Keratinocyte (primary cell): ENCODE data around the gene ITIH3. TPM values are rescaled to one million over a fixed set of nuclear protein-coding genes. Genes with fewer than 3 reads are reported as not detected.

Source experiments
- DNase-seq: peaks from one replicate; pipeline ENCODE4 v3.0.0-alpha.2; 2011; ENCODE audit warnings: low read depth, missing footprints, low spot score
- FAIRE-seq: peaks from 2 replicates; lab custom pipeline; 2011; peaks lifted over from hg19 to GRCh38; lab: Jason Lieb, UNC
- H2AFZ ChIP-seq: 2 replicates; pipeline ENCODE4 v1.6.0; 2012; ENCODE audit warnings: low read length, control low read depth, inconsistent platforms; ENCODE audit not compliant: control insufficient read depth
- H3K27ac ChIP-seq: 2 replicates; pipeline ENCODE4 v1.5.1; 2011; ENCODE audit warnings: low read length; ENCODE audit not compliant: control insufficient read depth, insufficient read depth
- H3K27me3 ChIP-seq: 3 replicates; pipeline ENCODE4 v1.6.0; 2011; ENCODE audit warnings: low read length; ENCODE audit not compliant: control insufficient read depth, insufficient read depth; ENCODE audit errors: extremely low read depth
- H3K36me3 ChIP-seq, 2 experiments: 2 replicates in 1 of 2; 3 replicates in 1 of 2; pipeline ENCODE4 v1.5.1; 2011; ENCODE audit warnings: low read length in 2 of 2, mild to moderate bottlenecking in 1 of 2; ENCODE audit not compliant: control insufficient read depth in 2 of 2, insufficient read depth in 2 of 2; ENCODE audit errors: extremely low read depth in 1 of 2
- H3K4me1 ChIP-seq: 3 replicates; pipeline ENCODE4 v1.5.1; 2011; ENCODE audit warnings: low read length; ENCODE audit not compliant: control insufficient read depth, insufficient read depth; ENCODE audit errors: extremely low read depth
- H3K4me2 ChIP-seq: 3 replicates; pipeline ENCODE4 v1.6.0; 2011; ENCODE audit warnings: low read depth, low read length; ENCODE audit not compliant: control insufficient read depth, insufficient read depth; ENCODE audit errors: extremely low read depth
- H3K4me3 ChIP-seq, 3 experiments: fragments of 200-600 bp in 1 of 3; sonication (generic) in 1 of 3; 2 replicates in 2 of 3; 3 replicates in 1 of 3; pipeline ENCODE4 v1.5.1; 2011 to 2016; ENCODE audit warnings: low read length in 3 of 3, mild to moderate bottlenecking in 3 of 3, control low read depth in 2 of 3, inconsistent platforms in 1 of 3, low read depth in 1 of 3, mixed read lengths in 1 of 3, mixed run types in 1 of 3, moderate library complexity in 1 of 3; ENCODE audit not compliant: control insufficient read depth in 2 of 3, insufficient read depth in 2 of 3; ENCODE audit errors: extremely low read depth in 1 of 3
- H3K79me2 ChIP-seq: 2 replicates; pipeline ENCODE4 v1.6.0; 2012; ENCODE audit warnings: low read length; ENCODE audit not compliant: control insufficient read depth, insufficient read depth
- H3K9ac ChIP-seq: 3 replicates; pipeline ENCODE4 v1.6.0; 2011; ENCODE audit warnings: low read length; ENCODE audit not compliant: control insufficient read depth, insufficient read depth; ENCODE audit errors: extremely low read depth
- H3K9me1 ChIP-seq: 3 replicates; pipeline ENCODE4 v1.6.0; 2011; ENCODE audit warnings: low read length; ENCODE audit not compliant: control insufficient read depth, insufficient read depth; ENCODE audit errors: extremely low read depth
- H3K9me3 ChIP-seq: 2 replicates; pipeline ENCODE4 v1.5.1; 2012; ENCODE audit warnings: low read depth, low read length; ENCODE audit not compliant: control insufficient read depth
- H4K20me1 ChIP-seq: 3 replicates; pipeline ENCODE4 v1.6.0; 2011; ENCODE audit warnings: low read length; ENCODE audit not compliant: control insufficient read depth, insufficient read depth; ENCODE audit errors: extremely low read depth
- EZH2 ChIP-seq: IDR thresholded peaks from one replicate; pipeline ENCODE4 v1.6.1; 2012; ENCODE audit warnings: inconsistent platforms, mild to moderate bottlenecking, low read length, moderate library complexity
- dilution Hi-C: fragments of 300-500 bp; cut with MboI; formaldehyde crosslinking; loops from one replicate; pipeline ENCODE4 v1.7.0; 2020; ENCODE audit warnings: low sequenced_read_pairs; ENCODE audit not compliant: extremely low pct_ligation_motif_present
- polyA plus RNA-seq, 5 experiments: library from polyadenylated mRNA; depleted of rRNA in 3 of 5; stranded (reverse) in 3 of 5; stranded (forward) in 1 of 5; unstranded in 1 of 5; fragments of >200 nt; gene quantifications; 1 replicate in 1 of 5; 2 replicates in 3 of 5; 3 replicates in 1 of 5; pipeline versions ENCODE4 v1.2.1 to v1.2.3, GENCODE V29; 2011 to 2012; ENCODE audit warnings: missing spikeins in 2 of 5, low read depth in 1 of 5, low replicate concordance in 1 of 5
- TF ChIP-seq, protein P1 (sequence below), 3 experiments: IDR thresholded peaks in 1 of 3; conservative IDR thresholded peaks in 1 of 3; optimal IDR thresholded peaks in 1 of 3; 2 replicates in 2 of 3; 3 replicates in 1 of 3; pipeline versions ENCODE3 to v1.5.1; 2011; ENCODE audit warnings: low read length in 3 of 3, mild to moderate bottlenecking in 3 of 3, moderate library complexity in 2 of 3, control low read depth in 1 of 3, inconsistent platforms in 1 of 3; ENCODE audit not compliant: insufficient read depth in 2 of 3; ENCODE audit errors: extremely low read depth in 1 of 3

ITIH3 gene
- polyA plus RNA-seq, 1 donor (not counting 4 experiments of a cell fraction or from before 2014, with no cell fraction given) = not detected

DNA sequence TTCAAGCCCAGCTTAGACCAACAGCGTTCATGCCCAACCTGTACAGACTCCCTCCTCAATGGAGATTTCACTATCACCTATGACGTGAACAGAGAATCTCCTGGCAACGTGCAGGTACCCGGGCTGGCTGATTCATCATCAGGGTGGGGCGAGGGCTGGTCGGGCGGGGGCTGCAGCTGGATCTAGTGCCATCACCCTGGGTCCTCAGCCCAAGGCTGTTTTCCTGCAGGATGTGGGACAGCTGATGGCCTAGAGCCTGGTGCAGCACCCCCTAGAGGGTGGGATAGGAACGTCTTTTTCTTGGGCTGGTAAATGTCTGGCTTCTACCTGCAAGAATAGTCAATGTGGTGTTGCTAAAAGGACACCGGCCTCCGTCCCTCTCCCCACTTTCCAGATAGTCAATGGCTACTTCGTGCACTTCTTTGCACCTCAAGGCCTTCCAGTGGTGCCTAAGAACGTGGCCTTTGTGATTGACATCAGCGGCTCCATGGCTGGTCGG is 4.4 kb downstream of the ITIH3 start:
- H3K4me3 ChIP-seq = no peak overlapping the region
- dilution Hi-C loops = no loop called here
- H3K36me3 ChIP-seq = no peaks in the 10 kb centered on the region
- H3K4me1 ChIP-seq = peaks cover 4% of the 10 kb centered on the region
- H3K27me3 ChIP-seq = peaks cover 4% of the 10 kb centered on the region
- peak; percentile 82 for FAIRE-seq
- H3K4me2 ChIP-seq = no peak overlapping the region
- peak; percentile 70 for DNase-seq
- H3K9me1 ChIP-seq = peaks cover 2% of the 10 kb centered on the region
- H2AFZ ChIP-seq = no peak overlapping the region
- no peaks in the 10 kb centered on the region for H4K20me1 ChIP-seq
- H3K79me2 ChIP-seq = no peaks in the 10 kb centered on the region
- TF ChIP-seq EZH2 = no peak
- TF ChIP-seq, protein P1, sequence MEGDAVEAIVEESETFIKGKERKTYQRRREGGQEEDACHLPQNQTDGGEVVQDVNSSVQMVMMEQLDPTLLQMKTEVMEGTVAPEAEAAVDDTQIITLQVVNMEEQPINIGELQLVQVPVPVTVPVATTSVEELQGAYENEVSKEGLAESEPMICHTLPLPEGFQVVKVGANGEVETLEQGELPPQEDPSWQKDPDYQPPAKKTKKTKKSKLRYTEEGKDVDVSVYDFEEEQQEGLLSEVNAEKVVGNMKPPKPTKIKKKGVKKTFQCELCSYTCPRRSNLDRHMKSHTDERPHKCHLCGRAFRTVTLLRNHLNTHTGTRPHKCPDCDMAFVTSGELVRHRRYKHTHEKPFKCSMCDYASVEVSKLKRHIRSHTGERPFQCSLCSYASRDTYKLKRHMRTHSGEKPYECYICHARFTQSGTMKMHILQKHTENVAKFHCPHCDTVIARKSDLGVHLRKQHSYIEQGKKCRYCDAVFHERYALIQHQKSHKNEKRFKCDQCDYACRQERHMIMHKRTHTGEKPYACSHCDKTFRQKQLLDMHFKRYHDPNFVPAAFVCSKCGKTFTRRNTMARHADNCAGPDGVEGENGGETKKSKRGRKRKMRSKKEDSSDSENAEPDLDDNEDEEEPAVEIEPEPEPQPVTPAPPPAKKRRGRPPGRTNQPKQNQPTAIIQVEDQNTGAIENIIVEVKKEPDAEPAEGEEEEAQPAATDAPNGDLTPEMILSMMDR (optimal IDR thresholded peaks at IDR 0.05 in 1 of 3, IDR thresholded peaks at IDR 0.05 in 1 of 3, conservative IDR thresholded peaks at IDR 0.05 in 1 of 3; ENCODE audit: extremely low read depth in 1 of 3, insufficient read depth in 2 of 3, low read length in 3 of 3) = peak in 2 of 3 experiments; percentile 74 to 80
- no peak overlapping the region for H3K27ac ChIP-seq
- H3K9me3 ChIP-seq = no peaks in the 10 kb centered on the region
- no peak overlapping the region for H3K9ac ChIP-seq

DNA sequence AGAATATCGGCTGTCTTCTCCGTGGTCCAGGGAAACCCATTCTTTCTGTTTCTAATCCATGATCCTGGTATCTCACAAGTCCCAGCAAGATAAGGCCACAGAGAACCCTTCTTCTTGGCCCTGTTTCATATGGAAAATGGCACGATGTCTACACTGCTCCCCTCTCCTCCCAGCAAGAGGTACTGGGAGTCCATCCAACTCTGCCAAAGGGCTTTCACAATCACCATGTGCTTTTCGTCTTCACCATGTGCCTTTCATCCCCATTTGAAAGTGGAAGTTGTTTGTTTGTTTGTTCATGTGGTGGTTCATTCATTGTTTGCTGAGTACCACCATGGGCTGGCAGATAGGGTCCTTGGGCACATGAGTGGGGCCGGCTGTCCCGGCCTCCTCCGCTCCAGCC is 5.5 kb downstream of the ITIH3 start:
- TF ChIP-seq EZH2 = no peak
- TF ChIP-seq, protein P1 (optimal IDR thresholded peaks at IDR 0.05 in 1 of 3, IDR thresholded peaks at IDR 0.05 in 1 of 3, conservative IDR thresholded peaks at IDR 0.05 in 1 of 3; ENCODE audit: extremely low read depth in 1 of 3, insufficient read depth in 2 of 3, low read length in 3 of 3) = no peak
- H3K9ac ChIP-seq = no peak overlapping the region
- no peak overlapping the region for H3K27ac ChIP-seq
- H2AFZ ChIP-seq = no peak overlapping the region
- H3K9me1 ChIP-seq = peaks cover 2% of the 10 kb centered on the region
- H3K79me2 ChIP-seq = no peaks in the 10 kb centered on the region
- peaks cover 4% of the 10 kb centered on the region for H3K4me1 ChIP-seq
- FAIRE-seq (no peak), DNase-seq (no peak)
- H3K27me3 ChIP-seq = peaks cover 4% of the 10 kb centered on the region
- H3K4me3 ChIP-seq = no peak overlapping the region
- no peak overlapping the region for H3K4me2 ChIP-seq
- dilution Hi-C loops = no loop called here
- H4K20me1 ChIP-seq = no peaks in the 10 kb centered on the region
- H3K36me3 ChIP-seq = no peaks in the 10 kb centered on the region
- no peaks in the 10 kb centered on the region for H3K9me3 ChIP-seq
